HG03575 (cell line): ENCODE results near the gene IL19.
"Not testable (repeated sequence)": the region's sequence is repeated elsewhere in the genome, so short reads cannot be mapped to it uniquely, and the experiment has no call there.

Source experiments
- ATAC-seq: cut with Tn5 transposase; IDR thresholded peaks from one replicate; pipeline ENCODE4 v1.9.1; 2021; ENCODE audit not compliant: unreplicated experiment, insufficient number of reproducible peaks, low FRiP score; ENCODE audit errors: extremely low read depth

The IL19 gene

DNA sequence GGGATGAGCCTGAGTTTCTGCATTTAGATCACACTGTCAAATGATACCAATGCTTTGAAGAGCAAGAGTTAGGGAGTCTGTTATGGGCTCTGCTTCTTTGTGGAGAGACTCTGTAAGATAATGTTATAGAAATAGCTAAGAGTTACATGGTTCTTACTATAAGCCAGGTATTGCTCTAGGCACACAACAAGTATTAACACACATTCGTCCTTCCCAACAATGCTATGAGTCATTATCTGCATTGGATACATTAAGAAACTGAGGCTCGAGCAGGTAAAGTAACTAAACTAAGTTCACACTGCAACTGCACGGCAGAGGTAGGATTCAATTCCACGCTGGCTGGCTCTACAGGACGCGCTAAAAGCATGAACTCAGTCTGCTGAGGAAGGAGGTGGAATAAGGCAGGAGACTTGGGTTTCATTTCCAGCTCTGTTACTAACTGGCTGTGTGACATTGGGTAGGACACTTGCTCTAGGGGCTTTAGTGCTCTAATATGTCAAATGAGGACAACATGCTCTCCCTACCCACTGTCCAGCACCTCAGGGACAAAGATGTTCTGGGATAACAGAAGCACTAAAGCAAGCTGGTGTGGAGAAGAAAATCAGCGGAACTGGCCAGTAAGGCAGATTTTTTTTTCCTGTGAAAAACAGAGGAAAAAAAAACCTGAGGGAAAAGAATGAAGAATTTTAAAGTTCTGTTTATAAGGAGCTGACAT is 71.2 kb downstream of the IL19 start:
- ATAC-seq: no peak

DNA sequence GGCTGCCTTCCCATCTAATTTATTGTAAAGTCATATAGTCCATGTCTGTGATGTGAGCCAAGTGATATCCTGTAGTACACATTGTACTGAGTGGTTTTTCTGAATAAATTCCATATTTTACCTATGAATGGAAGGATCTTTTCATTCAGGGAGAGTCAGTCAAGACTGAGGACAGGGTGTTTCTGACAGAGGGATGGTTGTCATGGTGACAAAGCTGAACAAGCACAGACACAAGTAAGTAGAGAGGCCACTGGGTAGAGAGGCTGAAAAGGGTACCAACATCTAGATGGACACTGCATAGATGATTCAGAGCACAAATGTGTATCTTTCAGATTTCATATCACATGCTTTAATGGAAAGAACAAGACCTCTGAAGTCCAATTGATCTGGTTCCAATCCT is 72.3 kb downstream of the IL19 start:
- no peak for ATAC-seq

GRCh38 chr1:206843626-206844025 is 73.1 kb downstream of the IL19 start:
- ATAC-seq: no peak

GRCh38 chr1:206846487-206846886 is 75.9 kb downstream of the IL19 start:
- ATAC-seq: no peak

DNA sequence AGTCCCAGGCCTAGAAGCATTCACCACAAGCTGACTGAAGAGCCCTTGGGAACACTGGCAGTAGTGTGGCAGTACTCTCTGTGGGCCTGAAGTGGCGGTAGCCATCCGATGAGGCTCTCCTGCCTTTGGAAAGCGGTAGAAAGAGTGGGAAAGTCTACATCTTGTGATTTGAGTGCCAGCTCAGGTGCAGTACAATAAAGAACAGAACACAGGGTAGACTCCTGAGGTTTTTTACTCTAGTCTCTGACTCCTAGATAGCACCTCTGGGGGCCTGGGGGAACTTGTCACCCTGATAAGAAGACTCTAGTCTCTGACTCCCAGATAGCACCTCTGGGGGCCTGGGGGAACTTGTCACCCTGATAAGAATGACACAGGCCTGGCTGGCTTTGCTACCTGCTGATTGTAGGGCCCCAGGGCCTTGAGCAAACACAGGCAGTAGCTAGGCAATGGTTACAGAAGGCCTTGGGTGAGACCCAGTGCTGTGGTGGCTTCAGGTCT is 76.8 kb downstream of the IL19 start:
- no peak for ATAC-seq

DNA sequence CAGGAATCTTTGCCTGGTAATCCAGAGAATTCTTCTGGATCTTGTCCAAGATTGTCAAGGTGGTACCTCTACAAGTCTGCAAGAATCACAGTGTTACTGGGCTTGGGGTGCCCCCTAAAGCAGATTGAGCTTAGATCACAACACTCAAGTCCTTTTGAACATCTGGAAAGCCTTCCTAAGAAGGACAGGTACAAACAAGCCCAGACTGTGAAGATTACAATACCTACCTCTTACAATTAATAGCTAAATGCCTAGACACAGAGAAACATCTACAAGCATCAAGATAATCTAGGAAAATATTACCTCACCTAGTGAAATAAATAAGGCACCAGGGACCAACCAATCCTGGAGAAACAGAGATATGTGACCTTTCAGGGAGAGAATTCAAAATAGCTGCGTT is 77.4 kb downstream of the IL19 start:
- no peak for ATAC-seq

- no peak for ATAC-seq
Observed at GRCh38 chr1:206850401-206850800, 79.8 kb downstream of the IL19 start.

- ATAC-seq: no peak
Observed at GRCh38 chr1:206851341-206852010, 80.9 kb downstream of the IL19 start.

DNA sequence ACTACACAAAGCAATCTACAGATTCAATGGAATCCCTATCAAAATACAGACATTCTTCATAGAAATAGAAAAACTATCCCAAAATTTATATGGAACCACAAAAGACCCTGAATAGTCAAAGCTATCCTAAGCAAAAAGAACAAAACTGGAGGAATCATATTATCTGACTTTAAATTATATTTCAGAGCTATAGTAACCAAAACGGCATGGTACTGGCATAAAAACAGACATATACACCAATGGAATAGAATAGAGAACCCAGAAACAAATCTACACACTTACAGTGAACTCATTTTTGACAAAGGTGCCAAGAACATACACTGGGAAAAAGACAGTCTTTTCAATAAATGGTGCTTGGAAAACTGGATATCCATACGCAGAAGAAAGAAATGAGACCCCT is 82.1 kb downstream of the IL19 start:
- ATAC-seq: not testable (repeated sequence)

- not testable (repeated sequence) for ATAC-seq
Observed at GRCh38 chr1:206853696-206854095, 83.1 kb downstream of the IL19 start.

DNA sequence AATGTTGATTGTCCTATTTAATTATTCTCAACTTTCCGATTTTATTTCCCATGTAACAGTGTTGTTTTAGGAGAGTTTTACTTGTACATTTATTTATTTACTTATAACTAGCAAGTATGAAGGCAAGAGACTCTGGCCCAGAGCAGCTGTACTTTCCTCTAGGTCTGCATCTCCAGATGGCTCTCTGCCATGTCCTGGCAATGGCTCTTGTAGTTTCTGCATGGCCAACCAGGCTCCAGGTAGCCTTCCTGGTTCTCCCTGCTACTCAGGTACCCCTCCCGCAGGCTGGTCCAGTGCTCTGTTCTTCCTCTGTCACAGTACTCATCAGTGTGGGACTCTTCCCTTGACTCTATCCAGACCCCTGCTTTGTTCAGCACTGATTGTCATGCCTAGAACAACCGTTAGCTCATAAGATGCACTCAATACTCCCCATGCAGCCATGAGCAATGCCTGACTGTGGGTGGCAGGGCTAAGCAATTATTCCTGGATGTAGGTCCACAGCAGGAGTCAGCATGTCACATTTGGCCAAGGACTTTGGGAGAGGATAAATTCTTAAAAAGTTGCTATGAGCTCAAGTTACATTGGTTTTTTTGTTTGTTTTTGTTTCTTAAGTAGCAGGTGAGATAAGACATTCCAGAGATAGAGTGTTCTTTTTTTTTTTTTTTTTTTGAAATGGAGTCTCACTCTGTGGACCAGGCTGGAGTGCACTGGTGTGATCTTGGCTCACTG is 84.0 kb downstream of the IL19 start:
- no peak for ATAC-seq

DNA sequence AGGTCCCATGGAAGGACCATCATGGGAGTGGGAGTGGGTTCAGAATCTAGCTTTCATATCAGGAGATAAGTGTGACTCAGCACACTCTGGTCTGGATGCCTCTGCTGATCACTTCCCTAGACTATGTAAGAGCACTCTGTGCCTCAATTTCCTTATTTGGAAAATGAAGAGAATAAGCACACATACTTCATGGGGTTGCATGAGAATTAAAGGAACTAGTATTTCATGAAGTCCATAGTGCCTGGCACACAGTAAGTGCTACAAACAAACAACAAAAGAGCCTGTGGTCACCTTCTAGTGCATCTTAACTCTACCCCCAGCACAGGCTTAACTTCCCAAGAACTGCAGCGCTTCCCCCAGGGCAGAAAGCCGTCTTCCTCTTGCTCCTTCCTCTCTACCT is 85.3 kb downstream of the IL19 start:
- no peak for ATAC-seq

DNA sequence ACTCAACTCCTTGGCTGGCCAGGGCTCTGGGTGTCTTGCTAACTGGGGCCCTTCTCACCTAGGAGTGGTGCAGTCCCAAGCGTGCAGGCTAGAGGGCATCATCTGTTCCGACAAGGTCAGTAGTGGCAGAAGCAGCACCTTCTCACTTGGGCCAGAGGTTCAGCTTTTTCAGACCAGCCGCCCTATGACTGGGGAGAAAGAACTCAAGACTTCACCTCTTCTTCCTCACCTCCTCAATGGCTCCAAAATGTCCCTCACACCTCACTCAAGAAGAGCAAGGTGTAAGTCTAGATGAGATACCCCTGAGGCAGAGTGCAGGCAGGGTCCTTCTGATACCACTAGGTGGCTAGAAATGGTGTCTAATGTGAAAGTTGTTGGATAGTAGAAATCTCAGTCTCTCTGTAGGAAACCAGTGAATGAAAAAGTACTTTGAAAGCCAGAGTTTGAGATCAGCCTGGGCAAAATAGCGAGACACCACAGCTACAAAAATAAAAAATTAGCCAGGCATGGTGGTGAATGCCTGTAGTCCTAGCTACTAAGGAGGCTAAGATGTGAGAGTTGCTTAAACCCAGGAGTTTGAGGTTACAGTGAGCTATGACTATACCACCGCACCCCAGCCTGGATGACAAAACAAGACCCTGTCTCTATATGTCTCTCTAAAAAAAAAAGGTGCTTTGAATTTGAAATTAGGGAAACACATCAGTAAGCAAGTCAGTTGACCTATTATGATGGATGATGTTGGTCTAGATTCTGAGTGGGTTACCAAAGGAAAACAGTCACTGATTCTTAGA is 86.3 kb downstream of the IL19 start:
- no peak for ATAC-seq

DNA sequence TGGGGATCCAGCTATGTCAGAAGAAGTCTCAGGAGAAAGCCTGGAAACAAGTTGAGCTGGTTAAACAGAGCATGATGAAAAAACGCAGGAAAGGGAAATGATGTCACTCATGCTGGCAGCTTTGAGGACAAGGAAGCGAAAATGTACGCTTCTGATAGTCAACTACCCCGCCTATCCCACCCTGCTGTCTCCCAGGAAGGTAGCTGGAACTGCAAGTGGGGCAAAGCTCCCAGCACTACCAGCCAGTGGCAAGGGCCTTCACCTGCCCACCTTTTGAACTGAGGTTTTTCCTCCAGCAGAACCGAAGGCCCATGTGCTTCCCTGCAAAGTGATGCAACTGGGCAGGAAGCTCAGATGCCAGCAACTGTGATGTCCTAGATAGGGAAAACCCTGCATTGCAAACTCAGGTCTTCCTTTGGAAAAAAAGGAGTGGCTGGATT is 88.5 kb downstream of the IL19 start:
- no peak for ATAC-seq

GRCh38 chr1:206860165-206860564 is 89.6 kb downstream of the IL19 start:
- no peak for ATAC-seq

GRCh38 chr1:206863266-206863665 is 92.7 kb downstream of the IL19 start:
- no peak for ATAC-seq

DNA sequence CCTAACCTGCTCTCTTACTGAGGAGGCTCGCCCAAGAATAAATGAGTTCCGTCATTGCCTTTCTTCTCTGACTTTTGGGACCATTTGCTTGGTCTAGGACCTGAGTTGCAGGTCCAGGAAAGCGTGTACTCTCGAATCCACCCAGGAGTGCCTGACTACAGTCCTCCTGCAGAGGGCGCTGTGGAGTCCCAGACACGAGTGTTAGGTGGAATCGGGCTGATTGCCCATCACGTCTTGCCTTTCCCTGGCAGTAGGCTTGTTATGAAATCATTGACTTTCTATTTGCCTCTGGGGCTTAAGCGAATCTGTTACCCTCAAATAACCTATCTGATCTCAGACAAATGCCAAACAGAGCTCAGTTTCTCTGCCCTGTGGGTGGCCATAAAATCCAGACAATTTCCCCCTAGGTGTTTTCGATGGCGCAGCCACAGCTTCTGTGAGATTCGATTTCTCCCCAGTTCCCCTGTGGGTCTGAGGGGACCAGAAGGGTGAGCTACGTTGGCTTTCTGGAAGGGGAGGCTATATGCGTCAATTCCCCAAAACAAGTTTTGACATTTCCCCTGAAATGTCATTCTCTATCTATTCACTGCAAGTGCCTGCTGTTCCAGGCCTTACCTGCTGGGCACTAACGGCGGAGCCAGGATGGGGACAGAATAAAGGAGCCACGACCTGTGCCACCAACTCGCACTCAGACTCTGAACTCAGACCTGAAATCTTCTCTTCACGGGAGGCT is 94.5 kb downstream of the IL19 start, which contains the start of gene IL20:
IL20 (plus strand) TSS at position 685 of the 733 bp plus-strand sequence. CDS start 230 bp downstream, outside the sequence.
- no peak for ATAC-seq

- no peak for ATAC-seq
Observed at GRCh38 chr1:206866062-206866461, 95.5 kb downstream of the IL19 start.
